ENCODE measurements around the gene XXYLT1.

The XXYLT1 gene

GRCh38 chr3:195135917-195136316 lies 135.0 kb downstream of the XXYLT1 start:
- H3K36me3 ChIP-seq (ENCODE audit: control insufficient read depth, insufficient read depth, low read length), result no peaks in the 10 kb centered on the region
- no peak for TF ChIP-seq CTCF (IDR thresholded peaks at IDR 0.05; ENCODE audit: insufficient read depth, low read length, poor library complexity, severe bottlenecking)
- no peak for DNase-seq (ENCODE audit: extremely low read depth, insufficient read length)
- H3K27me3 ChIP-seq (replicated peaks; ENCODE audit: control insufficient read depth, insufficient read depth, low read length), result no peaks in the 10 kb centered on the region
- H3K4me3 ChIP-seq (replicated peaks; ENCODE audit: low read depth, low read length), result no peak overlapping the region

- no peak for TF ChIP-seq CTCF (IDR thresholded peaks at IDR 0.05; ENCODE audit: insufficient read depth, low read length, poor library complexity, severe bottlenecking)
- Histone ChIP-seq H3K36me3 (ENCODE audit: control insufficient read depth, insufficient read depth, low read length) (no peaks in the 10 kb centered on the region), H3K4me3 (replicated peaks; ENCODE audit: low read depth, low read length) (no peak overlapping the region), H3K27me3 (replicated peaks; ENCODE audit: control insufficient read depth, insufficient read depth, low read length) (no peaks in the 10 kb centered on the region)
- no peak for DNase-seq (ENCODE audit: extremely low read depth, insufficient read length)
These were observed 136.5 kb downstream of the XXYLT1 start for GRCh38 chr3:195134431-195134830.

GRCh38 chr3:195133462-195133861 lies 137.5 kb downstream of the XXYLT1 start:
- Histone ChIP-seq H3K27me3 (replicated peaks; ENCODE audit: control insufficient read depth, insufficient read depth, low read length) (no peaks in the 10 kb centered on the region), H3K4me3 (replicated peaks; ENCODE audit: low read depth, low read length) (no peak overlapping the region), H3K36me3 (ENCODE audit: control insufficient read depth, insufficient read depth, low read length) (no peaks in the 10 kb centered on the region)
- peak; percentile 63 for DNase-seq (ENCODE audit: extremely low read depth, insufficient read length)
- TF ChIP-seq CTCF (IDR thresholded peaks at IDR 0.05; ENCODE audit: insufficient read depth, low read length, poor library complexity, severe bottlenecking), result peak; percentile 6

GRCh38 chr3:195133013-195133412 lies 137.9 kb downstream of the XXYLT1 start:
- DNase-seq (ENCODE audit: extremely low read depth, insufficient read length), result no peak
- no peak overlapping the region for H3K4me3 ChIP-seq (replicated peaks; ENCODE audit: low read depth, low read length)
- no peak for TF ChIP-seq CTCF (IDR thresholded peaks at IDR 0.05; ENCODE audit: insufficient read depth, low read length, poor library complexity, severe bottlenecking)
- H3K27me3 ChIP-seq (replicated peaks; ENCODE audit: control insufficient read depth, insufficient read depth, low read length), result no peaks in the 10 kb centered on the region
- H3K36me3 ChIP-seq (ENCODE audit: control insufficient read depth, insufficient read depth, low read length), result no peaks in the 10 kb centered on the region

GRCh38 chr3:195131176-195131575 lies 139.8 kb downstream of the XXYLT1 start:
- DNase-seq (ENCODE audit: extremely low read depth, insufficient read length), result no peak

More at GRCh38 chr3:195131176-195131575, 139.8 kb downstream of the XXYLT1 start:
- no peaks in the 10 kb centered on the region for H3K27me3 ChIP-seq (replicated peaks; ENCODE audit: control insufficient read depth, insufficient read depth, low read length)
- H3K36me3 ChIP-seq (ENCODE audit: control insufficient read depth, insufficient read depth, low read length), result no peaks in the 10 kb centered on the region
- TF ChIP-seq CTCF (IDR thresholded peaks at IDR 0.05; ENCODE audit: insufficient read depth, low read length, poor library complexity, severe bottlenecking), result no peak
- H3K4me3 ChIP-seq (replicated peaks; ENCODE audit: low read depth, low read length), result no peak overlapping the region
